GM23248 (cell line): ENCODE results near the gene PTPN18. TPM values are rescaled to one million over a fixed set of nuclear protein-coding genes. Genes with fewer than 3 reads are reported as not detected.

Experiments used
- DNase-seq: peaks from one replicate; pipeline ENCODE4 v3.0.0-alpha.2; 2015
- H2AFZ ChIP-seq: fragments of 200-600 bp; sonication (generic); 2 replicates; pipeline ENCODE4 v1.6.1; 2016; ENCODE audit warnings: antibody characterized with exemption
- H3F3A ChIP-seq: fragments of 200-600 bp; sonication (generic); 2 replicates; pipeline ENCODE4 v1.6.1; 2016; ENCODE audit warnings: mild to moderate bottlenecking, antibody characterized with exemption, mixed run types; ENCODE audit not compliant: insufficient read depth
- H3K27ac ChIP-seq: fragments of 200-600 bp; sonication (generic); 2 replicates; pipeline ENCODE4 v1.5.1; 2016; ENCODE audit warnings: mild to moderate bottlenecking
- H3K27me3 ChIP-seq: fragments of 200-600 bp; sonication (generic); replicated peaks from 2 replicates; pipeline ENCODE4 v1.6.1; 2016; ENCODE audit warnings: mild to moderate bottlenecking; ENCODE audit not compliant: insufficient read depth
- H3K36me3 ChIP-seq: fragments of 200-600 bp; sonication (generic); 2 replicates; pipeline ENCODE4 v1.6.1; 2016; ENCODE audit warnings: low read depth, mild to moderate bottlenecking
- H3K4me1 ChIP-seq: fragments of 200-600 bp; sonication (generic); 2 replicates; pipeline ENCODE4 v1.6.1; 2016; ENCODE audit warnings: mild to moderate bottlenecking; ENCODE audit not compliant: insufficient read depth
- H3K4me2 ChIP-seq: fragments of 200-600 bp; sonication (generic); one replicate; pipeline ENCODE4 v1.6.1; 2016; ENCODE audit warnings: mild to moderate bottlenecking; ENCODE audit not compliant: unreplicated experiment
- H3K4me3 ChIP-seq: fragments of 200-600 bp; sonication (generic); 2 replicates; pipeline ENCODE4 v1.5.1; 2016; ENCODE audit warnings: mild to moderate bottlenecking
- H3K79me2 ChIP-seq: fragments of 200-600 bp; sonication (generic); 2 replicates; pipeline ENCODE4 v1.6.1; 2016; ENCODE audit warnings: mild to moderate bottlenecking; ENCODE audit not compliant: insufficient read depth
- H3K9ac ChIP-seq: fragments of 200-600 bp; sonication (generic); 2 replicates; pipeline ENCODE4 v1.6.1; 2016; ENCODE audit warnings: mild to moderate bottlenecking
- H3K9me2 ChIP-seq: fragments of 200-600 bp; sonication (generic); 2 replicates; pipeline ENCODE4 v1.6.1; 2016; ENCODE audit warnings: mixed run types, mild to moderate bottlenecking, moderate library complexity; ENCODE audit not compliant: insufficient read depth
- H3K9me3 ChIP-seq: fragments of 200-600 bp; sonication (generic); one replicate; pipeline ENCODE4 v1.6.1; 2017; ENCODE audit warnings: low read depth
- H4K20me1 ChIP-seq: fragments of 200-600 bp; sonication (generic); 2 replicates; pipeline ENCODE4 v1.6.0; 2016; ENCODE audit not compliant: insufficient read depth
- EZH2 ChIP-seq: fragments of 200-600 bp; sonication (generic); IDR thresholded peaks from 2 replicates; pipeline ENCODE4 v1.6.1; 2018; ENCODE audit warnings: antibody characterized with exemption, mild to moderate bottlenecking; ENCODE audit not compliant: insufficient read depth, poor library complexity, severe bottlenecking
- EZH2phosphoT487 ChIP-seq: fragments of 200-600 bp; sonication (generic); IDR thresholded peaks from 2 replicates; pipeline ENCODE4 v1.6.1; 2018; ENCODE audit warnings: antibody characterized with exemption, moderate library complexity, mild to moderate bottlenecking, low read depth; ENCODE audit not compliant: insufficient read depth
- WGBS, 2 experiments: methylation state at CpG; one replicate each; pipeline ENCODE4 v1.1.6; 2015 to 2017; ENCODE audit warnings: low lambda C conversion rate in 2 of 2, low coverage in 1 of 2; ENCODE audit errors: missing lambda C conversion rate in 2 of 2; 5-methylcytosine and 5-hydroxymethylcytosine counted together
- in situ Hi-C: fragments of 300-500 bp; cut with MboI; formaldehyde crosslinking; loops from 2 replicates; pipeline ENCODE4 v1.15.0; 2020
- polyA plus RNA-seq: library from polyadenylated mRNA; unstranded; fragments of >200 nt; fragmentation: Nextera tagmentation; extraction: Ambion mirVana; gene quantifications from 2 replicates; pipeline ENCODE4 v1.2.1, GENCODE V29; 2016
- total RNA-seq: library from RNA; depleted of rRNA; stranded (reverse); fragments of >200 nt; shearing (Covaris generic); gene quantifications from 2 replicates; pipeline ENCODE4 v1.2.3, GENCODE V29; 2014

PTPN18 gene
- total and polyA plus RNA-seq, 2 experiments from 2014 or later: 17.5 to 19.2 TPM

- Histone ChIP-seq H3K27me3 (no peaks in the 10 kb centered on the region), H3F3A (no peaks in the 10 kb centered on the region), H3K9me2 (no peaks in the 10 kb centered on the region), H2AFZ (peak overlapping the region; percentile 85), H3K4me2 (peak overlapping the region; percentile 94), H3K4me3 (peak overlapping the region; percentile 91), H3K36me3 (peaks cover 6% of the 10 kb centered on the region), H3K9ac (peak overlapping the region; percentile 91), H3K79me2 (peaks cover 57% of the 10 kb centered on the region), H3K4me1 (peaks cover 19% of the 10 kb centered on the region), H3K9me3 (no peaks in the 10 kb centered on the region), H4K20me1 (no peaks in the 10 kb centered on the region), H3K27ac (peak overlapping the region; percentile 54)
- TF ChIP-seq EZH2phosphoT487 (no peak), EZH2 (no peak)
- WGBS, 2 experiments: 2% methylated on average over 49 to 56 of the region's 81 CpGs
- DNase-seq: peak; percentile 92
- in situ Hi-C loops: no loop called here
Measured at GRCh38 chr2:130372055-130372832, 16.4 kb downstream of the PTPN18 start.

- Histone ChIP-seq H3F3A (no peaks in the 10 kb centered on the region), H3K4me2 (peak overlapping the region; percentile 94), H3K4me3 (peak overlapping the region; percentile 91), H4K20me1 (no peaks in the 10 kb centered on the region), H3K9ac (peak overlapping the region; percentile 91), H3K9me3 (no peaks in the 10 kb centered on the region), H3K36me3 (peaks cover 6% of the 10 kb centered on the region), H3K4me1 (peaks cover 19% of the 10 kb centered on the region), H3K27ac (peak overlapping the region; percentile 54), H3K9me2 (no peaks in the 10 kb centered on the region), H2AFZ (peak overlapping the region; percentile 85), H3K79me2 (peaks cover 66% of the 10 kb centered on the region), H3K27me3 (no peaks in the 10 kb centered on the region)
- TF ChIP-seq EZH2 (no peak), EZH2phosphoT487 (no peak)
- WGBS, 2 experiments: 32 to 33% methylated on average over 24 of the region's 24 CpGs
- in situ Hi-C loops: no loop called here
- peak; percentile 28 for DNase-seq
Measured at GRCh38 chr2:130372833-130373807, 17.3 kb downstream of the PTPN18 start.

- Histone ChIP-seq H3K4me3 (peak overlapping the region; percentile 91), H3K9ac (peak overlapping the region; percentile 91; the same call in 1 of the 2 replicates), H3K79me2 (peaks cover 73% of the 10 kb centered on the region)
Measured at GRCh38 chr2:130373808-130374365, 18.0 kb downstream of the PTPN18 start.

More at GRCh38 chr2:130373808-130374365, 18.0 kb downstream of the PTPN18 start:
- in situ Hi-C loops: no loop called here
- H3K4me2 ChIP-seq: peak overlapping the region; percentile 94
- peaks cover 6% of the 10 kb centered on the region for H3K36me3 ChIP-seq
- no peak for DNase-seq
- TF ChIP-seq EZH2: no peak
- TF ChIP-seq EZH2phosphoT487: no peak
- no peak overlapping the region for H3K27ac ChIP-seq
- 79 to 84% methylated on average over 3 of the region's 3 CpGs for WGBS, 2 experiments
- no peaks in the 10 kb centered on the region for H4K20me1 ChIP-seq
- H2AFZ ChIP-seq: no peak overlapping the region
- peaks cover 19% of the 10 kb centered on the region for H3K4me1 ChIP-seq
- no peaks in the 10 kb centered on the region for H3K9me2 ChIP-seq
- no peaks in the 10 kb centered on the region for H3K27me3 ChIP-seq
- no peaks in the 10 kb centered on the region for H3K9me3 ChIP-seq
- H3F3A ChIP-seq: no peaks in the 10 kb centered on the region
